GM19238 (cell line): Measurements from ENCODE around the gene WDR36.

ENCODE experiments used
- DNase-seq: peaks from one replicate; pipeline ENCODE4 v3.0.0; 2011; ENCODE audit warnings: low spot score; ENCODE audit not compliant: insufficient read length

The WDR36 gene

DNA sequence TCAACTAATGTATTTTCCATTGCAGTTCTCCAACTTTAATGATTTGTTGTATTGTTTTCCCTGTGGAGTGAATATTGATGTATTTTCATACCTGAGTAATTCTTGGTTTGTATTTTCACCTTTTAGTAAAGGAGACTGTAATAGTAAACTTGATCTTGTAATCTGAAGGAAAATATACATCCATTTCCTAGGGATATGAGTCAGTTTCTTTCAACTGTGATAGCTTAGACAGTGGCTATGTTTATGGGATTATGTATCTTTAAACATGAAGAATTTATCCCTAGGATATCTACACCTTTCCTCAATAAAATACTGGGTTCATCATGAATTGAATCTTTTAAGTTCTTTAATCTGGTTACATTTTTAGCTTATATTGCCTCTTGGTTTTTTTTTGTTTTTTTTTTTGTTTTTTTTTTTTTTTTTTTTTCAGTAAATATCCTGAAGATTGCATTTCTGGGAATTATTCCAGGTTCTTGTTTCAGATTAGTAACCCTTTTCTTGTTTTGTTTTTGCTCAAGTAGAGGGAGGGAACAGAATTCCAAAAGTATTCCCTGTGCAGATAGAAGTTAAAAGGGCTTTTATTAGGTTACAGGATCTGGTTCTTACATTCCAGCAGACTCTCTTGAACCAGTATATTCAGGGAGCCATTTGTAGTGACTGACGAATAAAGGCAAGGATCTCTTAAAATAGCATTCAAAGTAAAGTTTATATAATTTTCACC, 7.1 kb downstream of the WDR36 start:
- no peak for DNase-seq

DNA sequence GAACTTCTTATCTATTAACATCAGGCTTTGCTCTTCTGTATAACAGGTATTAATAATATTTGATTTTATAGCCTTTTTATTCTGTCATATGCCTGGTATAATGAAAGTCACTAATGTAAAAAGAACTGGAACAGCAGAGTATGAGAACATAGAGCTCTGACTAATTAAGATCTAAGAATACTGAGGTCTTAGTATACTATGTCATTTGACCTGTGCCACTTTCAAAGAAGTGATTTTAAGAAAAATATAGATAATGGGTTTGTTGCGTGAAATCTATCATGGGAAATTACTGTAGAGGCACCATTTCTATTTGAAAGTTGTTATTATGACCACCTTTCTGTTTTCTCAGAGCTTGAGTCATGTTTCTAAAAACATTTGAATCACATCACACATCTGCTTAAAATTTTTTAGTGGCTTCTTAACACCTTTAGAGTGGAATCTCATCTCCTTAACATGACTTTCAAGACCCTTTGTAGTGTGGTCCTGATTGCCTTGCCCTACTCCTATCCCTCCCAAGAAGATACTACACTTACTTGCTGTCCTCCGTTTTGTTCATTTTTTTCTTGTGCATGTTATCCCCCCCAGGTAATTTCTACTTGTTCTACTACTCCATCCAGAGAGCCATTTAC, 14.3 kb downstream of the WDR36 start:
- DNase-seq = no peak

DNA sequence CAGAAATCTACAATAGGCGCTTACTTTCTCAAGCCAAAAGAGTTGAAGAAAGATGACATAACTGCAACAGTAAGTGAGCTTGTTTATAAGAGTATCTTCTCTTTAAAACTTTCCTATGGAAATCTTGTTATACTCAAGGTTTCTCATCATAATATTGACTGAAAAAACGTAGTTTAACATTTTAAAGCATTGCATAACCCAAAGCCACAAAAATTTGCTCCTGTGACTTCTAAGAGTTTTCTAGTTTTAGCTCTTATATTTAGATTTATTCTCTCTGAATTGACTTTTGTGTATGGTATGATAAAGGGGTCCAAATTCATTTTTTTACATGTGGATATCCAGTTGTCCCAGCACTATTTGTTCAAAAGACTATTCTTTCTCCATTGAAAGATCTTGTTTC, 15.2 kb downstream of the WDR36 start:
- DNase-seq = no peak

DNA sequence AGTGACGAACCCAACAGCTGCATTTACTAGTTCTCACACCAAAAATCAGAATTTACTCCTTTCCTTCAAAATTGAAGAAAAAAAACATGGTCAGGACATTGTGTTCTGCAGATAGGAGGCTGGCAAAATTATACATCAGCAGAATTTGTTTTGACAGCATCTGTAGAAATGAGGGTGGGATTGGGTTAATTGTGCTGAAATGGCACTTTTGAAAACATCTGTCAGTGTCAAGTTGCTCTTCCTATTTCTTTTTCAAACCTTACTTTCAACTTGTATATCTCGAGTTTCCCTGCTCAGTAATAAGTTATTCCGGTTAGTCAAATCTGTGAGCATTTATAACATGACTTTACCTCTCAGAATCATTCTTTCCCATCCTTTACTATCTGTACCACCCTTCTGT, 19.8 kb downstream of the WDR36 start:
- DNase-seq = no peak

DNA sequence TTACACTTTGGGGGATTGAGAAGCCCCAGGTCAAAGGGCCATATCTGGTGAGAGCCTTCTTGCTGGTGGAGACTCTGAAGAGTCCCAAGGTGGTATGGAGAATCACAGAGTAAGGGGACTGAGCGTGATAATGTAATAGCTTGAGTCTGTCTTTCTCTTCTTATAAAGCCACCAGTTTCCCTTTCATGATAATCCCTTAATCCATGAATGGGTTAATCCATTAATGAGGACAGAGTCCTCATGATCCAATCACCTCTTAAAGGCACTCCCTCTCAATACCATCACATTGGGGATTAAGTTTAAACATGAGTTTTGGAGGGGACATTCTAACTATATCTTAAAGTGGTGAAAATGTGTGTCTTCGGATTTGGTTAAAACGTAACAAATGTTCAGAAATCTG, 21.5 kb downstream of the WDR36 start:
- DNase-seq = no peak

DNA sequence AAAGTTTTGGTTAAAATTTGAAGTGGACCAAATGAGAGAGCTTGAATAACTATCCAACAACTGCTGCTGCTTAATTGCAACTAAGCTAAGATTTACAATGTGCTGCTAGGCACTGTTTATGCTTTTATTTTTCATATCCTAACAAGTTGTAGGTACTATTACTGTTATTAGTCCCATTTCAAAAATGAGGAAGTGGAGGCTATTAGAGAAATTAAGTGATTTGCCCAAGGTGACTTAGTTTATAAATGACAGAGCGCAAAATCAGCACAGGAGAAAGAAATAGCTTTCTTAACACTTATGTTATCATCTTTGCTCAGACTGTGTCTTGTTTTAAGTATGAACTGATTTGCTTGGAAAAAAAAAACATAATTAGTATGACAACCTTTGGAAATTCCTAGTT, 23.1 kb downstream of the WDR36 start:
- no peak for DNase-seq

DNA sequence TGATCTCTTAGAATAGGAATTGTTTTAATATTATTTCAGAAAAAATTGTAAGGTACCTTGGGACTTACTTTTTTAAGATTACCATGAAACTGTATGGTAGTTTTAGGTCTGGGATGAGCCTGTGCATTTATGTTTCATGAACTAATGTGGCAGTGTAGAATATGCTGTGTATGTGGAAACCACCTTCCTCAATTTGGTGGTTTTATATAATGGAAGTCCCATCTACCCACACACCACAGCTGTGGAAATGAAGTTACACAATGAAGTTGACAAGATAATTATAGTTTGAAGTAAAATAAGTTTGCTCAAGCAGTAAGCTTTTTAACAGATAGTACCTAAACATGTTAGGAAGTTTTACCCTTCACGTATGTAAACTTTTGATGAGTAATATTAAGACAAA, 24.4 kb downstream of the WDR36 start:
- DNase-seq = no peak

DNA sequence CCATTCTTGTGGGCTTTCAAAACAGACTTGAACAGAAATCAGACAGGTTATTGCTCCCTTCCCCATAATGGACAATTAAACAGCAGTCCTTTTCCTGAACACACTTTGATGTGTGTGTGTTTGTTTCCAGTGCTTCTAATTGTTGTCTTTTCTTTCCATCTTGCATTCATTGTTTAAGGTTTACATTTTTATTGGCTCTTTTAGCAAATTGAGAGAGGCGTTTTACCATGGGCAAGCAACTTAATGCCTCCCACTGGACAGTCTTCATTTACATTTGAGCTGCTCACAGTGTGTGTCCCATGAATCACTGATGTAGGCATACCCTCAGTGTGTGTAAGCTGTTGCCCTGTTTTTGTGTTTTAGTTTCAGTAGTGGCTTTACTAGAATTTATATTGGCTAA, 25.0 kb downstream of the WDR36 start:
- no peak for DNase-seq

DNA sequence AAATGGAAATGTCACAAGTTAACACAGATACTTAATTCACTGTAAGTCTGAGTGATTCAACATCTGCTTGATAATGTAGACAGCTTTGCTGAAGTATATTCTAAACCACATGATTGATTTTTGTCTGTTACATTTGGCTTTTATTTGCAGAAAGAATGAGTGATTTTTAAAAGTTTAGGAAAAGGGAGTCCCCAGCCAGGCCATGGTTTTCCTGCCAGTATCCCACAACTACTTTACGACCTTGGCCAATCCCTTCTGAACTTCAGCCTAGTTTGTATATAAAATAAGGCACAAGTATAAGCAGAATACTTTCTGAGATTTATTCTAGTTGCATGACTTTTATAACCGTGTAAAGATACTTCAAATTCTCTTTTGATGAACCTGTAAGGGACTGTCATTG, 27.1 kb downstream of the WDR36 start:
- DNase-seq = no peak

DNA sequence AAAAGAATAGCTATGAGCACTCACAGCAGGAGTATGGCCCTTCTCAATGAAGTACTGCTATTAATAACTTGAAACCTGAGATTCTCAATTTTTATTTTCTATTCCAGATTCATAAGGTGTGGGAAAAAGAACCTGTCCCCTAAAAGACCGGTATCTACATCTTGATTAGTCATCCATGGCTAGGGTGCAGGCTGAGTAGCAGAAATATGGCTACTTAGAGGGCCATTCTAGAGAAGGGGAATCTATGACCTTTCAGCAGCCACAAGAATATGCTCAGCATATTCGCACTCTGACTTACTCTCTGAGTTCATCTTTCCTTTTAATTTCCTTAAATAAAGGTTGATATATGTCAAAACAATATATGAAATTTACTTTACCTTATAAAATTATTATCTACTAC, 27.7 kb downstream of the WDR36 start:
- DNase-seq = no peak

DNA sequence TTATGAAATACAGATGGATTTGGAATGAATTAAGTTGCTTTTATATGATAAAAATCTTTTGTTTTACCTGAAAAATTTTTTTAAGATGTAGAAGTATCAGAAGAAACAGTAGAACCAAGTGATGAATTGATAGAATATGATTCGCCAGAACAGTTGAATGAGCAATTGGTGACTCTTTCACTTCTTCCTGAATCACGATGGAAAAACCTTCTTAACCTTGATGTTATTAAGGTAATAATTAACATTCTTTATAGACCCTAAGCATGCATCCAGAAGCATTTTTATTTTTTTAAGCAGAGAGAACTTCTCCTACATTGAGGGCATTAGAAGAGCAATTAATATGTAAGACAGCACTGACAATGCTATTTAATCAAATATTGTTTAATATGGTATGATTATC, 28.8 kb downstream of the WDR36 start:
- no peak for DNase-seq

DNA sequence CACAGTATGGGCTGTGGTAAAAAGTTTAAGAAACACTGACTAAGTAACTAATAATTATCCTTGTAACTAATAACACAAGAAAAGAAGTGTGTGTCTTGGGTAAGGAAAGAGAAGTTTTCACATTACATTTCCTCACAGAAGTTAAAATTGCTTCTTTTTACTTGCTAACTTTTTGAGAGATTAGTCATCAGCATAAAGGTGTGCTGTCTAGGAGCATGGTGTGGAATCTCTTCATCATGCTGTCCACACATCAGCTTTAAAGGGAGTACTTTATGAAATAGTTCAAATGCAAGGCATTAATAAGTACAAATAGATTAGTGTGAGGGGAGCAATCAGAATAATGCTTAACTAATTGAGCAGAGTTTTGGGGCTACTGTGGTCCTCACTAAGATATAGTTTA, 29.8 kb downstream of the WDR36 start:
- no peak for DNase-seq

DNA sequence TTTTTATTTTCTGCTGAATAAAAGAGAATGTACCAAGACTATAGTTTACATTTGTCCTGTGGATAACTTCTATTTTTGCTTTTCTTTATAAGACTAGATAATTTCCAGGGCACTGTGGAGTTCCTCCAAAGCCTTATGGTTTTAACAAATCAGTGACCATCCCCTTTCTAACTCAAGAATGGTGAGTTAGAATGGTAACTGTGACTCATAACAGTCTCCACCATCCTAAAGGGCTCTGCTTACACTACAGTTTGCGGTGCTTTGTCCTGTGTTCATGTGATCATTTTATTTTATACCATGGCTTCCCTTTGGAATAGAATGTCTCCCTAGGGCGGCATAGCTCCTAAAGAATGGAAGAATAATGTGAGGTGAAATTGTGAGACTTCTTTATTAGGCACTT, 30.2 kb downstream of the WDR36 start:
- no peak for DNase-seq

DNA sequence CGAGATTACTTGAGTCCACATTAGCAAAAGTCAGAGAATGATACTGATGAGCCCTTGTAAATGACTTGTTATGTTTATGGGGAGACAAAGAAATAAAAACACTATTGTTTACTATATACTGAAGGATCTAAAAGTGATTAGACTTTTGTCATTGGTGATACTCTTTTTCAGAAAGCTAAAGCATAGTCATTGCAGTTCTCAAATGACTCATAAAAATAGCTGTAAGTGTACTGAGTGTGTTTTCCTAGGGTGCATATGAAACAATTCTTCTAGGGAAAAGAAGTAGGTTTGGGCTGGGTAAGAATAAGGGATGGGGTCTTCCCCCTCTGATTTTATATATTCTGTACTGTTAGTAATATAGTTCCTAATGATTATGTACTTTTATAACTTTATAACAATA, 32.6 kb downstream of the WDR36 start:
- DNase-seq = no peak

DNA sequence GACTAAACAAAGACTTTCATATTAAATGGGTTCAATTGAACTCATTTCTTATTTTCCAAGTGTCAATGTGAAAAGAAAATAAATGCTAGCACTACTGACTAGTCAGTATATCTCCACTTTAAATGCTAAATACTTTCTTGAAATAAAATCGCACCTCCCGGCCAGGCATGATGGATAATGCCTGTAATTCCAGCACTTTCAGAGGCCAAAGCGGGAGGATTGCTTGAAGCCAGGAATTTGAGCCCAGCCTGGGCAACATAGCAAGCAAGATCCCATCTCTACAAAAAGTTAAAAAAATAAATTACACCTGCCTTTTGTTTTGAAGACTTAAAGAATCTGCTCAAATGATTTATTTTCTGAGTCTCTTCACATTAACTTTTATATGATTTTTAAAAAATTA, 34.7 kb downstream of the WDR36 start:
- DNase-seq = no peak

DNA sequence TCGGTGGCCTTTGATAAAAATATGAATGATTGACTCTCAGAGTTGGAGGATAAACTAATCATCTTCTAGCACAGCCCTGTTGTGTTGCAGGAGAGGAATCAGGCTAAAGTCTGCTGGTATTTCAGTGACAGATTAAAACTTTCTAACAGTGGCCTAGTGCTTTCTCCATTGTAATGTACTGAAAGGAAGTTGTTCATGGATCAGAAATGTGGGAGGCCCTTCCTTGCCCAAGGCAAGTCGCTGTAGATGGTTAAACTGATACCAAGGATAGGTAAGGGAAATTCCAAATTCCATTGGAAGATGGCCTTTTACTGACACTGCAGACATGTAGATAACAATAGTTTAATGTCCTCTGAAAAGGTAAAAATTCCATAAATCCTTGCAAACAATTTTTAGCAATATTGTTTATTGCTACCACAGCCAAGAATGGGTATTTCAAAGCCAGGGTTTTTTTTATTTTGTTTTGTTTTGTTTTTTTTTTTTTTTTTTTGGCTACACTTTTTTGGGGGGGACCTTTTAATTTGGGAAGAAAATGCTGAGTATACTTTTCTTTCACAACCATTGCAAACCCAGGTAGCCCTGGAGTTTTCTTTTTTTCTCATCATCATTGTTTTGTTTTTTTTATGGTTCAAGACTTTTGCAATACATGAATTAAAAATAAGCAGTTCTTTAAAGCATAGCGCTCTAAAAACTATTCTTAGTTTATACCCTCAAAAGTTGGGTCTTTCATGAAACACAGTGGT, 35.5 kb downstream of the WDR36 start:
- no peak for DNase-seq

DNA sequence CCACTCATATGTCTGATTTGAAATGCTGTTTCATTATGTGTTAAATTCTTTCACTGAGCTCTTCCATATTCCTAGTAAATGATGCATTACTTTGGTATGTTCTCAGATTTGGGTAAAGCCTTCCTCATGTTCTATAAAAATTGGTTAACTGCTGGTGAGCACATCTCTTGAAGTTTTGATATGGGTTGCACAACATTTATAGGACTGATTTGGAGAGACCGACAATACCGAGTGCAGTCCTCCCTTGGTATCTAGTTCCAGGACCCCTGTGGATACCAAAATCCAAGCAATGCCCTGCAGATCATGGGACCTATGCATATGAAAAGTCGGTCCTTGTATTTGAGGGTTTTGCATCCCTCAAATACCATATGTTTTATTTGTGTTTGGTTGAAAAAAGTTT, 37.8 kb downstream of the WDR36 start:
- no peak for DNase-seq

DNA sequence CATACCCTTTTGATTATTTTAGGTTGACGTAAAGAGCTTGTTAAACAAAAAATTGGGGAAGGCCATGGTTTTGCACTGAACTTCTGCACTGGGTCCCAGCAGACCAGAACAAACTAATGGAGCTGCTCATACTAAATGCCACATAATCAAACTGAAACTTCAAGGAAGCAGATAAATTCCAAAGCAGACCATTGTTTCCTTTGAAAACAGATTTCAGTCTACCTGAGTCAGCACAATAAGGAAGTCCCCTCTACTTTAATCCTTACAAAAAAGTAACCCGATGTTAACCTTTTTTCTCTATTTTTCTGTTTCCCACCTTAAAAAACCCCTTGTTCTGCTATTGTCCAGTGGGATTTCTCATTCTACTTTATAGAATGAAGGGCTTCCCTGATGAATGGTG, 39.2 kb downstream of the WDR36 start:
- no peak for DNase-seq

DNA sequence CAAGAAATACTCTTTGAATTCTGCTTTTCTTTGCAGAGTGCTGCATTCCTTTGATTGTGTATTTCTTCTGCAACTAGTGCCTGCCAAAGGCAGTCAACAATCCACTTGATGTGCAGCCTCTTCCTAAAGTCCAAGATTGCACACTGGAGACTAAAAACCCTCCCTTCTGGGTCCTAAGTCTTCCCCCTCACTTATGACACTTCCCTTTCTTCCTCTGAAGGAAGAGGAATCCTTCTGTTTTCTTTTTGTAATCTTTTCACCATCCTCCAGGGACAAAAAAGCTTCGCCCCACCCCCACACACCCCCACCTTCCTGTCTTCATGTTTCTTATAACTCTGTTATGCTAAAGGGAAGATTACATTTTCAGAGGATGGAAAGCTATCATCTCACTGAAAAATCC, 39.9 kb downstream of the WDR36 start:
- DNase-seq = no peak

DNA sequence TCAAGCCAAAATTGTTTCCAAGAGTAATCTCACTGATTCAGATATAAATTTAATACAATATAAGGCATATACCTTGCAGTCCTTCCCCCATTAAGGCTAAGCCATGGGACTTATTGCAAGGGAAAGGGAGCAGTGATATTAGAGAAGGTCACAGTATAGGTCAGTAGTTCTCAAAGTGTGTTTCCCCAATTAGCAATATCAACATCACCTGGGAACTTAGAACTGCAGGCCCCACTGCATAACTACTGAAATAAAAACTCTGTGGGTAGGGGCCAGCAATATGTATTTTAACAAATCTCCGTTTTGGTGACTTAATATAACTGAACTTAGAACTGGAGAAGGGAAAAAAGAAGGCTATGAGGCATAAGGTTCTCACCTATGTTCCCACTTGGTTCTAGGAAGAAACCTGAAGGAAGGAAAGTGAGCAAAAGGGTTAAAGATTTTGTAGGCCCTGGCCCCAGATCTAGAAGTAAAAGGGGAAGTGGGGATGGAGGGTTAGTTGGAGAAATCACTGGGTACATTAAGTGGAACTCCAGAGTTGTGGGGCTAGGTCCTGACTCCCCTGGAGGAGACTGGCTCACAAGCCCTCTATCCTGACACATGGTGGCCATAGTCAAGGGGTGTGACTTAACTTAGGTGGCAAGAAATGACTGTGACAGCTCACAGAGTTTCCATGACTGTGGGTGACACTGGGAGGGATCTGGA, 40.7 kb downstream of the WDR36 start:
- no peak for DNase-seq

DNA sequence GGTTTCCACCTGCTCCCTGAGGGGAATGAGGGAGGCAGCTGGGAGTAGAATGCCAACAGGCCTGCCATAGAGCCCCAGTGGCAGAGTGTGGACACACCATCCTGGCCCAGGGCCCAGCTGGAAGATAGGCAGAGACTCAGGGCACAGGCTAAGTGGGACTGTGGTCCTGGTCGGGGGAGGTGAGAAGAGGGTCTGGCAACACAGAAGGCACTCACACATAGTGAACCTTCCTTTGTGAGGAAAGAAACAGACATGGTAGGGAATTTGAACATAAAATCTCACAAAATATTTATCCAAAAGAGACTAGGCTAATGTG, 41.2 kb downstream of the WDR36 start:
- no peak for DNase-seq

DNA sequence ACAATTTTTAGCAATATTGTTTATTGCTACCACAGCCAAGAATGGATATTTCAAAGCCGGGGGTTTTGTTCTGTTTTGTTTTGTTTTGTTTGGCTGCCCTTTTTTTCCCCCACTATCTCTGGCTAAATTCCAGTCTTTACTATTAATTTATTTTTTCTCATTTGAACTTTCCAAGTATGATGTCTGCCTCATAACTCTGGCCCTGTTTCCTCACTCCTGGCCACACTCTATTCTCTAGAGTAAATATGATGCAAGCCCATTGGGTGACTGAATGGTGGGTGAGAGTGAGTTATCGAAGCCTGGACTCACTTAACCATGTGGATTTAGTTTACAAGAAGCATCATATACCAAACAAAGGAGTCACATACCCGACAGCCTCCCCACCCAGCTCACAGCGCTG, 41.9 kb downstream of the WDR36 start:
- no peak for DNase-seq
